ENCODE results near the gene RAPGEF5.

RAPGEF5 gene

DNA sequence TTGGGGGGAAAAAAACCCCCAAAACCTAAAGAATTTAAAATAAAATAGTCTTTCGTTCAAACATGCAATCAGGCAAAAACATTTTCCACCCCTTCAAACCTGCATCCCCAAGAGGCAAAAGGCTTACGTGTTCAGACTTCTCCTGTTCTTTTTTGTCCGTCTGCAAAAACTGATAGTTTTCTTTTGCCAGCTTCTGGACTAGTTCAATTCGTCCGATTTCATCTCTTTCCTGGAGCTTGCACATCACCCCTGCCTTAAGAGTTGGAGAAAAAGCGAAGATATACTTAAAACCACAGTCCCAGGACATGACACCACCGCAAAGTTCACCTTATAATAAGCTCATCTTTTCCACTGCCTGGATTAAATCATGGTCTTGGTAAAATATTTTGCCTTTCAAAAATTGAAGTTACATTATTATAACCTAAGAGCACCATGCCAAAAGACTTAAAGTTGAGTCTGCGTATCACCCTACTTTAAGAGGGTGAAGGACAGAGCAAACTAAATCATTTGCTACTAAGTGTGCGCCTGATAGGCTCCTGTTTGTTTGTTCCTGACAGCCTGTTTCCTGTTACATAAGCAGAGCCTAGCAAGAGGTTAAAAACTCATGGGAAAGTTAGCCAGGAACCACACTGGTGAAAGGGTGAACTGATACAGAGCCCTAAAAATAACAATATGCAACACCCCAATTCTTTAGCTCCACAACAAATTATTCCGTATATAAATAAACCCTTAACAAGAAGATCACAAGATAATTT, 137.0 kb downstream of the RAPGEF5 start:
- Mint-ChIP-seq H3K9me3 (no peaks in the 10 kb centered on the region), H3K27ac (no peak overlapping the region), H3K36me3 (no peaks in the 10 kb centered on the region), H3K4me1 (no peaks in the 10 kb centered on the region), H3K4me3 (no peak overlapping the region)
- ATAC-seq (no peak), DNase-seq (ENCODE audit: low spot score in 2 of 2) (no peak)

- Mint-ChIP-seq H3K36me3 (no peaks in the 10 kb centered on the region), H3K9me3 (no peaks in the 10 kb centered on the region), H3K4me3 (no peak overlapping the region), H3K27ac (no peak overlapping the region), H3K4me1 (no peaks in the 10 kb centered on the region)
- no peak for ATAC-seq
- DNase-seq (ENCODE audit: low spot score in 2 of 2) = no peak
Measured at GRCh38 chr7:22219036-22219435, 137.9 kb downstream of the RAPGEF5 start.

DNA sequence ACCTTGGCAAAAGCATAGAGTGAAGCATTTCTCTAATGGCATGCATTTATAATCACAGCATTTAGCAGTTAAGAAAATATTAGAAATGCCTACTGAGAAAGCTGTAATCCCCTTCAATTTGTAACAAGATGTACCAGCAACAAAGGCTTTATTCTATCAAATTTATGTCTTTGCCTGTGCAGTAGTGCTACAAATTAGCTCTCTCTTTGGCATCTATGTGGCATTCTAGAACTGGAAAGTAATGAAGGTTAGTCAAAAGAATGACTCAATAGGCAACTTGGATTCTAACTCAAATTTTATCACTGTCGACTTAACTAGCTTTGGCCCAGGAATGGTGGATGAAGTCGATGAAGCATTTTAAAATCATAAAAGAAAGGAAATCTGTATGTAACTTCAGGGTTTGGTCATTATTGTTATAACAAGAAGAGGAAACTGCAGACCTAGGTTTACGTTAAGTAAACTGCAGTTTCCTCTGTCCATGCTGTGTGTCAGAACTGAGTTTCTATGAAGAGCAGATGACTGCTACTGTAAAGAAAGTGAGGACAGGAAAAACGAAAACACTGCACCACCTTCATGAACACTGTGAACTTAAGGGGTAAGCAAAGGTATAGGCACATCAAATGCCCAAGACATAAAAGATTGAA, 140.0 kb downstream of the RAPGEF5 start:
- H3K9me3 Mint-ChIP-seq = no peaks in the 10 kb centered on the region
- no peaks in the 10 kb centered on the region for H3K36me3 Mint-ChIP-seq
- no peaks in the 10 kb centered on the region for H3K4me1 Mint-ChIP-seq
- ATAC-seq = no peak
- no peak for DNase-seq (ENCODE audit: low spot score in 2 of 2)
- H3K4me3 Mint-ChIP-seq = no peak overlapping the region
- H3K27ac Mint-ChIP-seq = no peak overlapping the region

DNA sequence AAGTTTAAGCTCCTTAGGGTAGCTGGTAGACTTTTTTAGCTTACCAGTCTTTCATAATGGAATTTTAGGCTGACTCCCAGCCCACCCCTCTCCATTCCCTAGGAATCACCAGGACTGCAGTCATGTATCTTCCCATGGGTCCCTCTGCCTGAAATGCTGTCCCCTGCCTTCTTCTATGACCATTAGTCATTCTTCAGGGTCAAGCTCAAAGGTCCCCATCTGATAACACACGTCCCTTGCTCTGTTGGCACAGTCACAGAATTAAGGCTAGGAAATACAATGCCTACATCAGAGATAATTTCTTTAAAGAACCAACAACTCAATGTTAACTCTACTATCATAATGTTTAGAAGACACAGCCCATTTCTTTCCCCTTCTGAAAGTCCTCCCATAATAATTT, 140.6 kb downstream of the RAPGEF5 start:
- H3K4me1 Mint-ChIP-seq = no peaks in the 10 kb centered on the region
- no peaks in the 10 kb centered on the region for H3K36me3 Mint-ChIP-seq
- H3K27ac Mint-ChIP-seq = no peak overlapping the region
- no peak overlapping the region for H3K4me3 Mint-ChIP-seq
- no peaks in the 10 kb centered on the region for H3K9me3 Mint-ChIP-seq
- DNase-seq (ENCODE audit: low spot score in 2 of 2) (no peak), ATAC-seq (no peak)

- no peak overlapping the region for H3K27ac Mint-ChIP-seq
- no peak overlapping the region for H3K4me3 Mint-ChIP-seq
- no peaks in the 10 kb centered on the region for H3K9me3 Mint-ChIP-seq
Measured at GRCh38 chr7:22214000-22214399, 143.0 kb downstream of the RAPGEF5 start.

DNA sequence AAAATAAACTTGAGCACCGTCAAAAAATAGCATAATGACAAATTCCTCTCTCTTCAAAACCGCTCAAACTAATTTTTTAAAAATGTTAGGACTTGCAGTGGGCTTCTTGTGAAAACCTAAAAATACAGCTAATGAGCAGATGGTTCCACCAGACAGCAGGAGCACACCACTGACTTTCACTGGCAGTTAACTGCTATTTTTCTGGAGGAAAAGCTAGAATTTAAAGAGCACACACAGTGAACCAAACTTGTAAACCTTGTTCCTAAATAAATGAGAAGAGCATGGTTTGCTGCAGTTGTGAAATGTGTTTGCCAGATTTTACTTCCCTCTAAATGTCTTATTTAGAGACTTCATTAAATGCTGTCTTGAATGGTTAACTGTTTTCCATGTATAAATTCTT, 143.9 kb downstream of the RAPGEF5 start:
- no peaks in the 10 kb centered on the region for H3K9me3 Mint-ChIP-seq
- no peak overlapping the region for H3K27ac Mint-ChIP-seq
- no peaks in the 10 kb centered on the region for H3K36me3 Mint-ChIP-seq
- H3K4me1 Mint-ChIP-seq = no peaks in the 10 kb centered on the region
- ATAC-seq = no peak
- H3K4me3 Mint-ChIP-seq = no peak overlapping the region
- DNase-seq (ENCODE audit: low spot score in 2 of 2) = no peak

More at GRCh38 chr7:22214000-22214399, 143.0 kb downstream of the RAPGEF5 start:
- Mint-ChIP-seq H3K4me1 (no peaks in the 10 kb centered on the region), H3K36me3 (no peaks in the 10 kb centered on the region)
- no peak for ATAC-seq
- no peak for DNase-seq (ENCODE audit: low spot score in 2 of 2)

DNA sequence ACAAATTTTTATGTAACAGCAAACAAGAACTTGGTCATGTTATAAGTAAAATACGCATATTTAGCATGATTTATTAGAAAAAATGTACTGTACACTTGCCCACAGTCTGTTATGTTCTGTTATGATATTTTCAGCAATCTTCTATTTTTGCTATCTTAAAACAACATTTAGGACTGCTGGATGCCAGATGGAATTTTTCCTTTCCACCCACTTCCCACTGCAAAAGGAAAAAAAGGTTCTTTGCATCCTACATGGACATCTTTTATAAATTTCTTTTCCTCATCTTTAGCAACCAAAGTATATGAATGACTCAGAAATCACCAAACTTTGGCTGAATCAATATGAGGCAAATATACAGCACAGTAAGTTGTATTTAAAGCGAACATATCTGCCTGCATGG, 146.0 kb downstream of the RAPGEF5 start:
- Mint-ChIP-seq H3K4me1 (no peaks in the 10 kb centered on the region), H3K4me3 (no peak overlapping the region), H3K27ac (no peak overlapping the region), H3K9me3 (no peaks in the 10 kb centered on the region), H3K36me3 (no peaks in the 10 kb centered on the region)
- no peak for DNase-seq (ENCODE audit: low spot score in 2 of 2)
- no peak for ATAC-seq

DNA sequence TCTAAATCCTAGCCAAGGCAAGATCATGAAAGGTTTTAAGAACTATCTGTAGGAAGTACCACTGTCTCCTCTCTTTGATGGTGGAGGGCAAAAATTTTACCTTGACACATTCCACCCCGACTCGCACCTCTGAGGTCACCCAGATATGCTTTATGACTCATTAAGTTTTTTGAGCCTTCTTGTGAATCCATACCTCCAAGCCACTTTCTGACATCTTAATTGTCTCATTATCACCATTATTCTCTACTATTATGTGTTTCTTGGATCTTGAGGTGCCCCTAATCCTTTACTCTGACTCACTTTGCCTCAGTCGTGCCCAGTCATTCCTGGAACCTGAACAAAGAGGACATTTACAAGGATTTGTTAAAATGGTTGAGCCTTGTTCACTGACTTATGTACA, 146.6 kb downstream of the RAPGEF5 start:
- no peak for DNase-seq (ENCODE audit: low spot score in 2 of 2)
- Mint-ChIP-seq H3K27ac (no peak overlapping the region), H3K9me3 (no peaks in the 10 kb centered on the region), H3K36me3 (no peaks in the 10 kb centered on the region), H3K4me1 (no peaks in the 10 kb centered on the region), H3K4me3 (no peak overlapping the region)
- peak; percentile 28 for ATAC-seq

GRCh38 chr7:22208799-22209198, 148.2 kb downstream of the RAPGEF5 start:
- Mint-ChIP-seq H3K27ac (no peak overlapping the region), H3K4me3 (no peak overlapping the region), H3K4me1 (no peaks in the 10 kb centered on the region), H3K9me3 (no peaks in the 10 kb centered on the region), H3K36me3 (no peaks in the 10 kb centered on the region)
- ATAC-seq (no peak), DNase-seq (ENCODE audit: low spot score in 2 of 2) (no peak)

GRCh38 chr7:22207724-22208225, 149.2 kb downstream of the RAPGEF5 start:
- no peak overlapping the region for H3K27ac Mint-ChIP-seq
- H3K4me1 Mint-ChIP-seq = no peaks in the 10 kb centered on the region
- no peak overlapping the region for H3K4me3 Mint-ChIP-seq
- ATAC-seq (no peak), DNase-seq (ENCODE audit: low spot score in 2 of 2) (no peak)
- no peaks in the 10 kb centered on the region for H3K9me3 Mint-ChIP-seq
- H3K36me3 Mint-ChIP-seq = no peaks in the 10 kb centered on the region

DNA sequence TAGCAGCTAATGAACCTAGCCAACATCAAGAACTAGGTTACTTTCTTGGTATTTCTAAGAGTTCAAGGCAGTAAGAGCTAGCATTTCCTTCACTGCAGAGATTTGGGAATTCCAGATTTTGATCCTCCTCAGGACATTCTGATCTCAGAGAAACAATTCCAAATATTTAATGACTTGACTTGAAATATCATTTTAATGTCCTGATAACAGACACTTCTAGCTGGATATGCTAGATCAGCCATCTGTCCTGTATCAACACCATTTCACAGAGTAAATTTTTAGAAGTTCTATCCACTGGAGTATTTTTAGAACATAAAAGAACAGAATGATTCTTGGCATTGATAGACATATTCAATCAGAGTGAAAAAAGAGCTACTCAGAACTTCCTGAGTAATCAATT, 151.3 kb downstream of the RAPGEF5 start:
- Mint-ChIP-seq H3K27ac (no peak overlapping the region), H3K4me1 (no peaks in the 10 kb centered on the region), H3K9me3 (no peaks in the 10 kb centered on the region), H3K4me3 (no peak overlapping the region), H3K36me3 (no peaks in the 10 kb centered on the region)
- DNase-seq (ENCODE audit: low spot score in 2 of 2) = no peak
- no peak for ATAC-seq

- no peak overlapping the region for H3K27ac Mint-ChIP-seq
- no peak for ATAC-seq
- no peak for DNase-seq (ENCODE audit: low spot score in 2 of 2)
- H3K4me1 Mint-ChIP-seq = no peaks in the 10 kb centered on the region
- no peaks in the 10 kb centered on the region for H3K9me3 Mint-ChIP-seq
- no peak overlapping the region for H3K4me3 Mint-ChIP-seq
- H3K36me3 Mint-ChIP-seq = no peaks in the 10 kb centered on the region
Measured at GRCh38 chr7:22204312-22204711, 152.6 kb downstream of the RAPGEF5 start.

- no peaks in the 10 kb centered on the region for H3K9me3 Mint-ChIP-seq
- no peak overlapping the region for H3K27ac Mint-ChIP-seq
- DNase-seq (ENCODE audit: low spot score in 2 of 2) = no peak
- ATAC-seq = peak; percentile 32
- no peak overlapping the region for H3K4me3 Mint-ChIP-seq
- H3K4me1 Mint-ChIP-seq = no peaks in the 10 kb centered on the region
- H3K36me3 Mint-ChIP-seq = no peaks in the 10 kb centered on the region
Measured at GRCh38 chr7:22202141-22202540, 154.8 kb downstream of the RAPGEF5 start.

- Mint-ChIP-seq H3K4me3 (no peak overlapping the region), H3K27ac (no peak overlapping the region), H3K9me3 (no peaks in the 10 kb centered on the region), H3K36me3 (no peaks in the 10 kb centered on the region), H3K4me1 (no peaks in the 10 kb centered on the region)
- ATAC-seq = no peak
- no peak for DNase-seq (ENCODE audit: low spot score in 2 of 2)
Measured at GRCh38 chr7:22201186-22201880, 155.6 kb downstream of the RAPGEF5 start.

DNA sequence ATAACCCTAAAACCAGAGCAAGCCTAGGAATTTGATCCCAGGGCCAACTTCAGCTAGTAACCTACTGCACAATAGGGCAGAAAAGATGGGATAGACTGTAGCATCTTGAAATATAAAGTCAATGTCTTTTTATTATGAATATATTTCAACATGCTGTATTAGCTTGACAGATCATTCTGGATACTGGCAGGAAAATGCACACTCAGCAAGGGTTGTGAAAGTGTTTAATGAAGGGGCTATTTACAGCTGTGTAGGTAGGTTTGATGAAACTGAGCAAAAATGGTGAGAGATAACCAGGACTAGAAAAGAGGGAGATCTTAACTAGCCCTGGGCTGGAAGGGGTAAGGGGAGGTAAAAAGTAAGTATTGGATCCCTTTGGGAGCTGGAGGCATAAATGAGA, 156.2 kb downstream of the RAPGEF5 start:
- no peaks in the 10 kb centered on the region for H3K4me1 Mint-ChIP-seq

DNA sequence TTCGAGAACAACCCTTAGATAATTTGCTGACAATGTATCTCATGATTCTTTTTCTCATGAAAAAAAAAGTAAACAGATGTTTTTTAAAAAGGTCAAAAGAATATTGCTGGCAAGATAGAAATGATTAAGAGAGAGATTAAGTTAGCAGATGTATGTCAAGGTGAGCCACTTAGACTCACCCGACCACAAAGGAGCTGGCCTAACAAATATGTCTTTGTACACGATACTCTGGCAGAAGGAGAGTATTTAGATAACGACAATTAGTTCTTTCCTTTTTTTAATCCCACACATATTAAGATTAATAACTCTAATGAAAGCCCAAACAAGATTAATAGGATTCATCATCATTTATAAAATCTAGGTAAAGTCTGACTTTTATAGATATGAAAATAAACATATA, 156.7 kb downstream of the RAPGEF5 start:
- DNase-seq (ENCODE audit: low spot score in 2 of 2) = no peak
- no peak overlapping the region for H3K27ac Mint-ChIP-seq
- H3K4me3 Mint-ChIP-seq = no peak overlapping the region
- no peak for ATAC-seq
- H3K4me1 Mint-ChIP-seq = no peaks in the 10 kb centered on the region
- no peaks in the 10 kb centered on the region for H3K36me3 Mint-ChIP-seq
- no peaks in the 10 kb centered on the region for H3K9me3 Mint-ChIP-seq

More for the DNA sequence above, 156.2 kb downstream of the RAPGEF5 start:
- no peak overlapping the region for H3K27ac Mint-ChIP-seq
- DNase-seq (ENCODE audit: low spot score in 2 of 2) = no peak
- H3K4me3 Mint-ChIP-seq = no peak overlapping the region
- no peaks in the 10 kb centered on the region for H3K9me3 Mint-ChIP-seq
- no peaks in the 10 kb centered on the region for H3K36me3 Mint-ChIP-seq
- no peak for ATAC-seq
